ENCODE data around the gene BROX.

GRCh38 chr1:222781251-222781650, 68.9 kb downstream of the BROX start:
- TF ChIP-seq CTCF (IDR thresholded peaks at IDR 0.05) (no peak), POLR2A (IDR thresholded peaks at IDR 0.05) (no peak)
